K562 (cell line): ENCODE measurements around the gene TBL1XR1. TPM values are rescaled to one million over a fixed set of nuclear protein-coding genes. Genes with fewer than 3 reads are reported as not detected.

Source experiments
- ATAC-seq: fragments of 200-7000 bp; cut with Tn5 transposase; 3 replicates; pipeline ENCODE4 v1.9.1; 2020; ENCODE audit warnings: moderate library complexity
- BruUV-seq: library from RNA; stranded (reverse); fragments of 400-500 nt; replicated peaks from 2 replicates; lab custom pipeline; 2021; lab: Mats Ljungman, UMichigan
- CTCF ChIA-PET: fragments of 300-600 bp; formaldehyde crosslinking; extraction: SDS; loops from one replicate; lab custom pipeline; 2021; ENCODE audit warnings: low intra/inter-chr PET ratio; lab: Yijun Ruan, JAX
- POLR2A ChIA-PET: fragments of 300-600, 350-650 bp; sonication (Branson Sonifier 250); formaldehyde crosslinking; extraction: SDS; loops from one replicate; lab custom pipeline; 2021; ENCODE audit warnings: antibody characterized with exemption, inconsistent platforms; lab: Yijun Ruan, JAX
- DNase-seq, 4 experiments: peaks; one replicate each; pipeline versions ENCODE4 v3.0.0 to v3.0.0-alpha.2; 2011 to 2018; ENCODE audit warnings: low spot score in 3 of 4, mixed read lengths in 3 of 4; ENCODE audit errors: extremely low read depth in 1 of 4
- FAIRE-seq: peaks from 2 replicates; lab custom pipeline; 2011; peaks lifted over from hg19 to GRCh38; lab: Jason Lieb, UNC
- H2AFZ ChIP-seq: 2 replicates; pipeline ENCODE4 v1.6.0; 2011; ENCODE audit warnings: low read depth, low read length, control low read depth, inconsistent platforms
- H3K27ac ChIP-seq: fragments of 200-600 bp; 3 replicates; pipeline ENCODE4 v1.8.0; 2011; ENCODE audit warnings: low read depth, mild to moderate bottlenecking, control low read depth, inconsistent platforms, low read length, moderate library complexity, mixed read lengths; ENCODE audit errors: extremely low read depth
- H3K27me3 ChIP-seq, 2 experiments: fragments of 300-600 bp in 1 of 2; 2 replicates in 1 of 2; 3 replicates in 1 of 2; pipeline versions ENCODE4 v1.6.0 to v1.8.0; 2011; ENCODE audit warnings: inconsistent platforms in 2 of 2, low read length in 2 of 2, mild to moderate bottlenecking in 1 of 2, mixed read lengths in 1 of 2, moderate library complexity in 1 of 2; ENCODE audit not compliant: control insufficient read depth in 2 of 2, insufficient read depth in 2 of 2
- H3K36me3 ChIP-seq: fragments of 300-600 bp; 3 replicates; pipeline ENCODE4 v1.8.0; 2011; ENCODE audit warnings: mild to moderate bottlenecking, low read length, inconsistent platforms; ENCODE audit not compliant: control insufficient read depth, insufficient read depth
- H3K4me1 ChIP-seq, 2 experiments: fragments of 200-600 bp in 1 of 2; replicated peaks in 1 of 2; 2 replicates in 1 of 2; 3 replicates in 1 of 2; pipeline versions ENCODE4 v1.5.1 to v1.8.0; 2011; ENCODE audit warnings: inconsistent platforms in 2 of 2, low read length in 2 of 2, mild to moderate bottlenecking in 1 of 2, mixed read lengths in 1 of 2, moderate library complexity in 1 of 2; ENCODE audit not compliant: control insufficient read depth in 2 of 2, insufficient read depth in 2 of 2
- H3K4me2 ChIP-seq: 2 replicates; pipeline ENCODE4 v1.6.1; 2011; ENCODE audit warnings: low read length, control low read depth, inconsistent platforms, mixed read lengths; ENCODE audit not compliant: insufficient read depth
- H3K4me3 ChIP-seq: fragments of 200-600 bp; sonication (generic), shearing (Covaris generic); 2 replicates; pipeline ENCODE4 v1.5.1; 2016; ENCODE audit warnings: control low read depth, inconsistent platforms
- H3K79me2 ChIP-seq: fragments of 200-600 bp; 3 replicates; pipeline ENCODE4 v1.8.0; 2011; ENCODE audit warnings: low read length, inconsistent platforms; ENCODE audit not compliant: control insufficient read depth, insufficient read depth
- H3K9ac ChIP-seq, 2 experiments: 2 replicates each; pipeline versions ENCODE4 v1.6.0 to v1.6.1; 2011; ENCODE audit warnings: low read depth in 2 of 2, low read length in 2 of 2, control low read depth in 1 of 2, inconsistent platforms in 1 of 2, mild to moderate bottlenecking in 1 of 2, mixed read lengths in 1 of 2; ENCODE audit not compliant: insufficient read depth in 1 of 2
- H3K9me1 ChIP-seq: one replicate; pipeline ENCODE4 v1.6.0; 2011; ENCODE audit warnings: inconsistent platforms, mild to moderate bottlenecking, low read length, moderate library complexity; ENCODE audit not compliant: control insufficient read depth, insufficient read depth
- H3K9me3 ChIP-seq: replicated peaks from 2 replicates; pipeline ENCODE4 v1.5.1; 2011; ENCODE audit warnings: low read depth, low read length, inconsistent platforms; ENCODE audit not compliant: control insufficient read depth, insufficient read depth
- H4K20me1 ChIP-seq: replicated peaks from 2 replicates; pipeline ENCODE4 v1.6.1; 2011; ENCODE audit warnings: low read length, inconsistent platforms, mixed read lengths; ENCODE audit not compliant: control insufficient read depth, insufficient read depth
- BACH1 ChIP-seq: fragments of 200-800 bp; sonication (Bioruptor generic); IDR thresholded peaks from 2 replicates; pipeline ENCODE4 v1.6.1; 2016; ENCODE audit warnings: missing genetic modification characterization, missing compliant biosample characterization
- CCAR2 ChIP-seq: fragments of 200-400 bp; formaldehyde crosslinking; IDR thresholded peaks from 2 replicates; pipeline ENCODE4 v1.6.1; 2017; ENCODE audit warnings: mild to moderate bottlenecking, low read depth, low read length
- CHD2 ChIP-seq: IDR thresholded peaks from 2 replicates; pipeline ENCODE4 v1.6.1; 2011; ENCODE audit warnings: low read depth, low read length
- HDAC2 ChIP-seq: fragments of 450-650 bp; IDR thresholded peaks from 2 replicates; pipeline ENCODE4 v1.6.1; 2016; ENCODE audit warnings: mild to moderate bottlenecking
- KLF10 ChIP-seq: fragments of 250-450 bp; sonication (Bioruptor Pico); IDR thresholded peaks from 2 replicates; pipeline ENCODE4 v1.6.1; 2021; ENCODE audit warnings: matching md5 sums
- MCM2 ChIP-seq: fragments of 450-650 bp; IDR thresholded peaks from 2 replicates; pipeline ENCODE4 v1.6.1; 2017; ENCODE audit warnings: low read depth, mild to moderate bottlenecking
- MCM3 ChIP-seq: fragments of 450-650 bp; IDR thresholded peaks from 2 replicates; pipeline ENCODE4 v1.6.1; 2016
- MYNN ChIP-seq, 2 experiments: sonication (generic); formaldehyde crosslinking in 1 of 2; IDR thresholded peaks; 2 replicates each; pipeline versions ENCODE4 v1.5.0 to v1.6.1; 2016 to 2020; ENCODE audit warnings: antibody characterized with exemption in 1 of 2, missing genetic modification reagents in 1 of 2
- PHF20 ChIP-seq: fragments of 450-650 bp; IDR thresholded peaks from 2 replicates; pipeline ENCODE4 v1.6.1; 2018; ENCODE audit not compliant: partially characterized antibody
- PRMT5 ChIP-seq: sonication (generic); formaldehyde crosslinking; IDR thresholded peaks from 2 replicates; pipeline ENCODE4 v1.5.0; 2020; ENCODE audit warnings: missing genetic modification reagents
- SP1 ChIP-seq: sonication (generic); formaldehyde crosslinking; IDR thresholded peaks from 2 replicates; pipeline ENCODE4 v1.8.1; 2022; ENCODE audit warnings: mild to moderate bottlenecking, missing genetic modification reagents
- ZNF140 ChIP-seq: fragments of 250-450 bp; sonication (Bioruptor Pico); IDR thresholded peaks from 2 replicates; pipeline ENCODE4 v1.8.0; 2021; ENCODE audit warnings: moderate library complexity, mild to moderate bottlenecking, inconsistent platforms
- ZNF212 ChIP-seq: fragments of 450-650 bp; formaldehyde crosslinking; IDR thresholded peaks from 2 replicates; pipeline ENCODE4 v1.4.0; 2020; ENCODE audit warnings: mild to moderate bottlenecking
- ZNF695 ChIP-seq: fragments of 450-650 bp; formaldehyde crosslinking; IDR thresholded peaks from 2 replicates; pipeline ENCODE4 v1.4.0; 2020; ENCODE audit warnings: mild to moderate bottlenecking, moderate library complexity
- WGBS: fragments of 100-300 bp; shearing (Covaris generic); methylation state at CpG from one replicate; pipeline ENCODE4 v1.1.6; 2016; ENCODE audit warnings: low coverage, mixed read lengths; ENCODE audit not compliant: insufficient coverage; ENCODE audit errors: missing lambda C conversion rate; 5-methylcytosine and 5-hydroxymethylcytosine counted together
- in situ Hi-C: fragments of 300-500 bp; cut with MboI; formaldehyde crosslinking; loops from 4 replicates; pipeline ENCODE4 v1.15.0; 2018; ENCODE audit warnings: inconsistent platforms, mixed read lengths
- intact Hi-C: fragments of 100-400 bp; cut with micrococcal nuclease; formaldehyde crosslinking; loops from 2 replicates; pipeline ENCODE4 v1.14.2; 2022
- polyA plus RNA-seq, 8 experiments: library from polyadenylated mRNA; depleted of rRNA in 4 of 8; stranded (reverse) in 5 of 8; unstranded in 3 of 8; fragments of >200 nt; fragmentation: Nextera tagmentation in 2 of 8; fragmentation: Illumina TruSeq in 1 of 8; extraction: Ambion mirVana in 2 of 8; extraction: Trizol in 1 of 8; gene quantifications; 2 replicates each; pipeline versions ENCODE4 v1.2.1 to v1.2.3, GENCODE V29; 2011 to 2014; ENCODE audit warnings: inconsistent platforms in 1 of 8, missing spikeins in 1 of 8
- total RNA-seq, 7 experiments: library from RNA; depleted of rRNA in 6 of 7; stranded (reverse); fragments of >200 nt in 6 of 7; fragmentation: Illumina TruSeq in 2 of 7; extraction: Trizol in 2 of 7; gene quantifications; 2 replicates each; pipeline versions ENCODE4 v1.2.1 to v1.2.3, GENCODE V29; 2011 to 2021; ENCODE audit warnings: low replicate concordance in 1 of 7
- TF ChIP-seq, protein P1 (sequence below): sonication (generic); formaldehyde crosslinking; IDR thresholded peaks from 2 replicates; pipeline ENCODE4 v1.8.0; 2022; ENCODE audit warnings: mild to moderate bottlenecking, missing genetic modification reagents, borderline replicate concordance
- TF ChIP-seq, protein P2 (sequence below): sonication (generic); formaldehyde crosslinking; IDR thresholded peaks from 2 replicates; pipeline ENCODE4 v1.8.1; 2023; ENCODE audit warnings: mild to moderate bottlenecking, missing genetic modification reagents
- TF ChIP-seq, protein P3 (sequence below): fragments of 450-650 bp; IDR thresholded peaks from 2 replicates; pipeline ENCODE4 v1.6.1; 2016; ENCODE audit warnings: missing biosample characterization, missing genetic modification characterization

TBL1XR1 gene
- total and polyA plus RNA-seq, 9 of the 15 experiments (the other 6 are each of a cell fraction or from before 2014, with no cell fraction given) = 19.6 to 171 (median 83.3) TPM

DNA sequence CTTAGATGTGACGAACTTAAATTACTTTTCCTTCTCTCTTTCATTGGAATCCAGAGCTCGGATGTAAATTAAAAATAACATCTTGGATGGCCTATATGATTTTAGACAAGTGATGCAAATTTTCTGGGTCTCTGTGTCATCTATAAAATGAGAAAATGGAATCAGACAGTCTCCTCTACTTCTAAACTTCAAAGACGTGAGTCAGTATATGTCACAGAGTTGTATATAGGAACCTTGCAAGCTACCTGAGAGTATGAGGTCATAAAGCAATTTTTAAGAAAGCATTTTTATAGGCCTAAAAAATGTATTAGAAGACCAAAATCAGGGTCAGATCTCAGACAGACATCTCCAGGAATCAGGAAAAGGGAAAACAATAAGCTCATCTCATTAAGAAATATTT lies 128.3 kb downstream of the TBL1XR1 start:
- Histone ChIP-seq H3K4me3 (no peak overlapping the region), H2AFZ (no peak overlapping the region), H3K36me3 (peaks cover 3% of the 10 kb centered on the region; the same call in 1 of the 3 replicates), H3K27ac (no peak overlapping the region), H4K20me1 (no peaks in the 10 kb centered on the region; the same call in 1 of the 2 replicates), H3K27me3 (no peaks in the 10 kb centered on the region), H3K9ac (no peak overlapping the region), H3K9me3 (no peaks in the 10 kb centered on the region), H3K4me2 (no peak overlapping the region), H3K79me2 (peaks cover 92% of the 10 kb centered on the region), H3K9me1 (no peaks in the 10 kb centered on the region), H3K4me1 (peaks cover 0 to 10% of the 10 kb centered on the region in 2 experiments; a peak in 1 of 5 replicates)
- ATAC-seq = no peak
- CTCF ChIA-PET = no interaction called here
- POLR2A ChIA-PET = no interaction called here
- no peak for DNase-seq
- TF ChIP-seq, protein P1, sequence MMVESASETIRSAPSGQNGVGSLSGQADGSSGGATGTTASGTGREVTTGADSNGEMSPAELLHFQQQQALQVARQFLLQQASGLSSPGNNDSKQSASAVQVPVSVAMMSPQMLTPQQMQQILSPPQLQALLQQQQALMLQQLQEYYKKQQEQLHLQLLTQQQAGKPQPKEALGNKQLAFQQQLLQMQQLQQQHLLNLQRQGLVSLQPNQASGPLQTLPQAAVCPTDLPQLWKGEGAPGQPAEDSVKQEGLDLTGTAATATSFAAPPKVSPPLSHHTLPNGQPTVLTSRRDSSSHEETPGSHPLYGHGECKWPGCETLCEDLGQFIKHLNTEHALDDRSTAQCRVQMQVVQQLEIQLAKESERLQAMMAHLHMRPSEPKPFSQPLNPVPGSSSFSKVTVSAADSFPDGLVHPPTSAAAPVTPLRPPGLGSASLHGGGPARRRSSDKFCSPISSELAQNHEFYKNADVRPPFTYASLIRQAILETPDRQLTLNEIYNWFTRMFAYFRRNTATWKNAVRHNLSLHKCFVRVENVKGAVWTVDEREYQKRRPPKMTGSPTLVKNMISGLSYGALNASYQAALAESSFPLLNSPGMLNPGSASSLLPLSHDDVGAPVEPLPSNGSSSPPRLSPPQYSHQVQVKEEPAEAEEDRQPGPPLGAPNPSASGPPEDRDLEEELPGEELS (CRISPR knock-in tag) = no peak
- TF ChIP-seq, protein P2, sequence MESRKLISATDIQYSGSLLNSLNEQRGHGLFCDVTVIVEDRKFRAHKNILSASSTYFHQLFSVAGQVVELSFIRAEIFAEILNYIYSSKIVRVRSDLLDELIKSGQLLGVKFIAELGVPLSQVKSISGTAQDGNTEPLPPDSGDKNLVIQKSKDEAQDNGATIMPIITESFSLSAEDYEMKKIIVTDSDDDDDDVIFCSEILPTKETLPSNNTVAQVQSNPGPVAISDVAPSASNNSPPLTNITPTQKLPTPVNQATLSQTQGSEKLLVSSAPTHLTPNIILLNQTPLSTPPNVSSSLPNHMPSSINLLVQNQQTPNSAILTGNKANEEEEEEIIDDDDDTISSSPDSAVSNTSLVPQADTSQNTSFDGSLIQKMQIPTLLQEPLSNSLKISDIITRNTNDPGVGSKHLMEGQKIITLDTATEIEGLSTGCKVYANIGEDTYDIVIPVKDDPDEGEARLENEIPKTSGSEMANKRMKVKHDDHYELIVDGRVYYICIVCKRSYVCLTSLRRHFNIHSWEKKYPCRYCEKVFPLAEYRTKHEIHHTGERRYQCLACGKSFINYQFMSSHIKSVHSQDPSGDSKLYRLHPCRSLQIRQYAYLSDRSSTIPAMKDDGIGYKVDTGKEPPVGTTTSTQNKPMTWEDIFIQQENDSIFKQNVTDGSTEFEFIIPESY (CRISPR knock-in tag) = no peak
- no peak for TF ChIP-seq BACH1 (tag)
- TF ChIP-seq, protein P3, sequence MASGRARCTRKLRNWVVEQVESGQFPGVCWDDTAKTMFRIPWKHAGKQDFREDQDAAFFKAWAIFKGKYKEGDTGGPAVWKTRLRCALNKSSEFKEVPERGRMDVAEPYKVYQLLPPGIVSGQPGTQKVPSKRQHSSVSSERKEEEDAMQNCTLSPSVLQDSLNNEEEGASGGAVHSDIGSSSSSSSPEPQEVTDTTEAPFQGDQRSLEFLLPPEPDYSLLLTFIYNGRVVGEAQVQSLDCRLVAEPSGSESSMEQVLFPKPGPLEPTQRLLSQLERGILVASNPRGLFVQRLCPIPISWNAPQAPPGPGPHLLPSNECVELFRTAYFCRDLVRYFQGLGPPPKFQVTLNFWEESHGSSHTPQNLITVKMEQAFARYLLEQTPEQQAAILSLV (tag) = no peak
- TF ChIP-seq CHD2 = no peak
- TF ChIP-seq MYNN (IDR thresholded peaks at IDR 0.05) = no peak
- TF ChIP-seq MYNN (CRISPR knock-in tag; IDR thresholded peaks at IDR 0.05) = no peak
- TF ChIP-seq HDAC2 = no peak
- TF ChIP-seq SP1 (CRISPR knock-in tag) = no peak
- no peak for TF ChIP-seq MCM2
- TF ChIP-seq ZNF212 (CRISPR knock-in tag) = no peak
- TF ChIP-seq ZNF140 = no peak
- no peak for TF ChIP-seq KLF10 (CRISPR knock-in tag)
- no peak for TF ChIP-seq PRMT5 (CRISPR knock-in tag)
- TF ChIP-seq ZNF695 (CRISPR knock-in tag) = no peak
- TF ChIP-seq MCM3 = no peak
- no peak for TF ChIP-seq PHF20
- TF ChIP-seq CCAR2 = no peak
- FAIRE-seq = no peak
- intact Hi-C loops (loop anchor here (5.0 to 10.0 kb wide), 2 partner anchors 123 to 1316 kb away; no protein-coding TSS in a partner anchor), in situ Hi-C loops (no loop called here)
- WGBS = 86% methylated on average over 3 of the region's 3 CpGs
- no TSS peak for BruUV-seq
